GM04504 (cell line): Measurements from ENCODE around the gene SLC19A1.
A peak's percentile ranks its signal among the peaks of the same experiment; 100 is the strongest.

Source experiments
- DNase-seq: peaks from one replicate; pipeline ENCODE4 v3.0.0-alpha.2; 2012; ENCODE audit warnings: low read depth

The SLC19A1 gene

GRCh38 chr21:45558044-45558721 lies 15.9 kb upstream of the SLC19A1 start:
- DNase-seq = no peak

DNA sequence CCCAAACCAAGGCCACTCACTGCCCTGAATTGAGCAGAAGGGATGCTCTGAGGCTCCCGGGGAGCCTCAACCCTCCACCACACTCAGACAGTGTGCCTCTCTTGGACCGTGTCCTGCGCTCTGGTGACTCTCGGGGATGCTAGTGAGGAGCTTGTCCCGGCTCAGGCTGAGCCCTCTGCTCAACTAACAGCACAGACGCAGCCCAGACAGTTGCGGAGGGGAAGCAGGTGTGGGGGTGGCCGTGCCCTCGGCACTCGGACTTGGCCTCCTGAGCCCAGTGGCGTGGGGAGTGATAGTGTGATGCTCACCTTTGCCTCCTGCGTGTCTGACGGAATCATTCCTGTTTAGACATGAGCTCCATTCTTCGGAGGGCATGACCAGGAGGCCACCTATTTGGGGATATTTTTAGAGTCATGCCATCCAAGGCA lies 15.4 kb upstream of the SLC19A1 start:
- no peak for DNase-seq

DNA sequence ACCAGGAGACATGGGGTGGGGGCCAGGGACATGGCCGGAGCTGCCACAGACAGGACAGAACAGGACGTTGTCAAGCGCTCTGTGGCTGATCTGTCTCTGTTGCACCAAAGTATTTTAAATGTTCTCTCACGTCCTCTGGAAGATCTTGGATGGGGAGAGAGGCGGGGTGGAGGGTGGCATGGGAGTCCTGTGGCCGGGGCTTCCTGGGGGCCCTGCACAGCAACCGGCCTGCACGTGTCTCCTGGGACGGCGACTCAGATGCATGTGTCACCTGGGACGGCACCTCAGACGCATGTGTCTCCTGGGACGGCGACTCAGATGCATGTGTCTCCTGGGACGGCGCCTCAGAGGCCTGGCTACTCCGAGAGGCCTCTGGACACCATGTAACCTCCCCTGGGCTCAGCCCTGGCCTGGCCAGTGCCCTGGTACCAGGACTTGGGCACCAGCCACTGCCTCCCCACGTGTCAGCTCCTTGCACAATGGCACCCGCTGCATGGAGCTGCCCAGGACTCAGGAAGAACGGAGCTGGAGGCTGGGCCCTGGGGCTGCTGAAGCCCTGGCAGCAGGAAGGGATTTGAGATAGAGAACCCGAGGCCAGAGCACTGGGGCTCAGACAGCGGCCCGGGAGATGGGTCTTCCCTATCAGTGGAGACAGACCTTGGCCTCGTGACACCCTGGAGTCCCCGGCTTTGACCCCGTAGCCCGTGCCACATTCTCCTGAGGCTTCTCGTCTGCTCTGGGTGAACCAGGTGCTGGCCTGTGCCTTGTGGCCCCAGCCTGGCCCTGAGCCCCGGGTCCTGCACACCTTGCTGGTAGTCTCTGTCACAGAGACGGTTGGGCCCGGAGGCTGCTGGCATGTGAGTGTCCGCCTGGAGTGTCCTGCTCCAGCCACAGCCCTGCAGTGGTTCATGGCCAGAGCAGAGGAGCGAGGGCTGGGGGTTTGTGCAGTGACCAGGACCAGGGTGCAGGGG lies 14.7 kb upstream of the SLC19A1 start:
- DNase-seq = no peak

DNA sequence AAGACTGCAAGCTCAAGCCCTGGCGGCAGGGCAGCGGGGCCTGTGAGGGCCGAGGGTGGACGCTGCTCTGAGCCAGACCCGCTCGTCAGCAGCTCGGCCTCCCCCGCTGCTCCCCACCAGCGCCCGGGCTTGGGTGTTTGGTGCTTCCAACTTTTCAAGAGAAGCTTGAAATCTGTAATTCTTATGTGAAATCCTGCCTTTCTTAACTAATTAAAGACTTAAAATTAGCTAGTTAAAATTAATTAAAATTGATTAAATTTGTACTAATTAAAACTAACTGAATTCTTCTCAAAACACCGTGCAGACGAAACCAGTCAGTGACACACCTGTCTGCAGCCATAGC lies 14.0 kb upstream of the SLC19A1 start:
- no peak for DNase-seq

GRCh38 chr21:45555557-45556301 lies 13.5 kb upstream of the SLC19A1 start:
- DNase-seq = peak; percentile 79

DNA sequence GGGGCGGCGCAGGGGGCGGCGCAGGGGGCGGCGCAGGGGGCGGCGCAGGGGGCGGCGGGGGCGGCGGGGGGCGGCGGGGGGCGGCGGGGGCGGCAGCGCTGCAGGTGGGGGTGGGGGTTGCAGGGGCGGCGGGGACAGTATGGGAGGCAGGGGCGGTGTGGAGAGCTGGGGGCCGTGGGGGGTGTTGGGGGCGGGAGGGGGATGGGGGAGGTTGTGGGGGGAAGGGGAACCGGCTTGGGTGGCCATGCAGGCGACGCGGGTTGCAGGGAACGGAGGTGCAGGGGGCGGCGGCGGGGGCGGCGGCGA lies 13.0 kb upstream of the SLC19A1 start:
- DNase-seq = no peak

DNA sequence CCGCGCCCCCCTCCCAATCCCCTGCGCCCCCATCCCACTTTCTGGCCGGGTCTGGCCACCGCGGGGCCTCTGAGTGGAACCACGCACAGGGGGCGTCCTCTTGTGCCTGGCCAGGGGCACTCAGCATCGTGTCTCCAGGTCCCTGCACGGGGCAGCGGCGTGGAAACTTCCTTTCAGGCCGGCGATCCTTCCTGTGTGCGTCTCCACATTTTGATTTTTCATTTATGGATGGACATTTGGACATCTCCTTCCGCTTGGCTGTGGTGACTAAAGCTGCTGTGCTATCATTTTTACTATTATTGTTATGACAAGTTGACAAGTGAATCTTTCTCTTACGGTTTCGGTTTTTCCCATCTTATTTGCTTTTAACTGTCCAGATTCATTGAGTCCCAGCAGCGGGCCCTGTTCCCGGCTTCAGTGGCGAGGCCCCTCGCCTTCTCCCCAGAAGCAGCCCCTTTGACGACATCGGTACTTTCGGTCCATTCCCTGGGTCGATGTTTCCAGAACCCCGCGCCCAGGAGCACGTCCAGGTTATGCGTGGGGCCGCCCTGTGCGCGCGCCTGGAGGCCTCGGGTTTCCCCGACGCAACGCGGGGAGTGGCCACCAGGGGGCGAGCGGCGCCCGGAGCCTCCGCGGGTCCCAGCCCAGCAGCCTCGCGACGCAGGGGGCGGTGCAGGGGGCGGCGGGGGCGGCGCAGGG lies 12.4 kb upstream of the SLC19A1 start:
- peak; percentile 58 for DNase-seq

GRCh38 chr21:45552696-45553391 lies 10.6 kb upstream of the SLC19A1 start:
- DNase-seq = no peak

- no peak for DNase-seq
Measured at GRCh38 chr21:45551783-45552695, 9.8 kb upstream of the SLC19A1 start.

- peak; percentile 52 for DNase-seq
Measured at GRCh38 chr21:45551316-45551715, 9.1 kb upstream of the SLC19A1 start.

DNA sequence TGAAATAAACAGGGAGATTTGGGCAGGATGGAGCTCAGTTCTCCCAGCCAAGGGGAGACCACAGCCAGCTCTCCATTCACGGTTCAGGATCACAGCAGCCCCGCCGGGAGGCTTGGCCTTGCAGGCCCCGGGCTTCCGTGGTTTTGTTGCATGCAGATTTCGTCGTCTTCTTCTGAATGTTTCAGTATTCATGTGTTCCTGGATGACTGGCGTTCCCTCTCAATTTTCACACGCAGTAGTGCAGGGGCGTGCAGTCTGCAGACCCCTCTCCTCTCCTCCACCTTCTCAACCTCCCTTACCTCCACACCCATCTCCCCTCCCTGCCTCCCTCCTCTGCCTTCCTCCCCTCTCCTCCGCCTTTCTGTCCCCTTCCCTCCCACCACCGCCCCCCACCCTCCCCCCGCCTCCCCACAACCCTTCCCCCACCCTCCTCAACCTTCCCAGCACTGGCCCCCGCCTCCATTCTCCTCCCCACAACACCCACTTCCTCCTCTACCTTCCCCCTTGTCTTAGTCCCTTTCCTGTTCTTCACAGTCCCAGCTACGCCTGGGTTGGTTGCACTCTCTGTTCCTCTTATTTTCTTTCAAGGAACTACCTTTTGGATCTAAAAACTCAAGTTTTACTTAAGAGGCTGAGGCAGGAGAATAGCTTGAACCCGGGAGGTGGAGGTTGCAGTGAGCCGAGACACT lies 8.4 kb upstream of the SLC19A1 start:
- DNase-seq = no peak

GRCh38 chr21:45549626-45550463 lies 7.6 kb upstream of the SLC19A1 start:
- DNase-seq = no peak

DNA sequence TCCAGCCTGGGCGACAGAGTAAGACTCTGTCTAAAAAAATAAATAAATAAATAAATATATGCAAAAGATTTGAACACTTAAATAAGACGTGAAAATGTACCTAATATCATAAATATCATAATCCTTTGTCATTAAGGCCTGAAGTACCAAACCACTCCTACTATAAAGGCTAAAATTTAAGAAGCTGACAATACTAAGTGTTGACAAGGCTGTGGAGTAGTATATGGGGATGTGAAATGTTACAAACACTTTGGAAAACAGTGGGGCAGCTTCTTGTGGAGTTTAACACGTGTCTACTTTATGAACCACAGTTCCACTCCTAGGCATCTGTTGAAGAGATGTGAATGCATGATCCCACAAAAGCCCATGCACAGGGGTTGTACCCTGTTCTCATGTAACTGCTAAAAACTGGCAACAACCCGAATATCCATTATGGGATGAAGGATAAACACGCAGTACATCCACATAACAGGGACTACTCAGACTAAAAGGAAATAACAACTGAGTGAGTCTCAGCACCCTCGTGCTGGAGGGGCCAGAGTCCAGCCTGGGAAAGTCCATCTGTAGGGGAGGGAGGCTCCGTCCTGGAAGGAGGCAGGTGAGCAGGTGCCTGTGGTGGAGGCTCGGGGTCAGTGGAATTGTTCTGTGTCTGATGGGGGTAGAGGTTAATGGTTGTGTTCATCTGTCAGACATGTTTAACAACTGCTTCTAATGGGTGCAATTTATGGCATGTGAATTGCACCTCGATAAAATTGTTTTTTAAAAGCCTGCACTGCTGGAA lies 6.7 kb upstream of the SLC19A1 start:
- no peak for DNase-seq

GRCh38 chr21:45547545-45547900 lies 5.3 kb upstream of the SLC19A1 start:
- no peak for DNase-seq

GRCh38 chr21:45546636-45547544 lies 4.7 kb upstream of the SLC19A1 start:
- DNase-seq = no peak

DNA sequence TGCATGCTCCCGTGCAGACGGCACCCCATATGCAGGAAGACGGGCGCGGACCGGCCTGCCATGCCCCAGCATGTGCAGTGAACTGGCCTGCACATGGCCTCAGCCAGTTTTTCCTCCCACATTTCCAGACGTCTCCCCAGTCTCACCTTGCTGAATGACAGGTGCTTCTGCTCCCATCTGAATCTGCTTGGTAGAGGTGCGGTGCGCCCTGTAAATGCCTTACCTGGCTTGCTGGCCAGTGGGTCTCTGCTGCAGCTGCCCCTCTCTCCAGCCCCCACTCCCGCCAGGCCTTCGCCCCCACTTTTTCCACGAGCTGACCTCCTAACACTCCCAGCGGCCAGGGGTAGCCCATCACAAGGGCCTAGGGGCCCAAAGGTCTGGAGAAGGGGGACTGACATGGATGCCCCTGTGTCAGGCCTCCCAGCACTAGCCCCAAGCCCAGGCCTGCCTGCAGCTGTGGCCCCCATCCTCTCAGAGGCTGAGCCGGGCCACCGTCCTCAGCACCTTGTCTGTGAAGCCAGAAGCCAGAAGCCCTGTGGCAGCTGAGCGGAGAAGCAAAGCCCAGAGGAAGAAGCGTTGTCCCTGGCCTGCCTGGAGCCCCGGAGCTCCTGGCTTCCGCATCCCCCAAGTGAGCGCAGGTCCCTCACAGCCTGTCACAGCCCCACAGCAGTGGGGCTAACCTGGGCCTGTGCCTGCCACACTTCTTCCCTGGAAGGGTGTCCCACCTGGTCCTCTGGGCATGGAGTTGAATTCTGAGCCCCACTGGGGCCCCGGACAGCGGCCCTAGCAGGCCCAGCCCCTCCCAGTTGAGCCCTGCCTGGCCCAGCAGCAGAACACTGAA lies 3.7 kb upstream of the SLC19A1 start:
- DNase-seq = no peak
